GM21381 (cell line): Measurements from ENCODE around the gene DNAI1.
"Not testable (repeated sequence)": the region's sequence is repeated elsewhere in the genome, so short reads cannot be mapped to it uniquely, and the experiment has no call there.

ENCODE experiments used
- ATAC-seq: cut with Tn5 transposase; IDR thresholded peaks from one replicate; pipeline ENCODE4 v1.9.1; 2021; ENCODE audit warnings: mild to moderate bottlenecking, moderate library complexity; ENCODE audit not compliant: unreplicated experiment

DNAI1 gene

DNA sequence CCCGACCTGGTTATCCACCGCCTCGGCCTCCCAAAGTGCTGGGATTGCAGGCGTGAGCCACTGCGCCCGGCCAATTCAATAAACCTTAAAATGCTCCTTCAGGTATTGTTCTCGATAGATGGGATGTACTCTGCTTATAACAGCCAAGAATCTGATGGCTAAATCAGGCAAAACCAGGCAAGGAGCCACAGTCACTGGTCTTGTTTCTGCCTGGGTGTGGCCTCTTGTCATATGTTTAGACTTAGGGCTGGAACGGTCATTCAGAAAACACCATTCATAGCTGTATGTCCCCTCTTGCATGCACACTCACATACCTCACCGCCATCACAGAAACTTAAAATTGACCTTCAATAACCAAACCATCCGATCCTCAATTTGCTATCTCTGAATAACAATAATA is 8.0 kb upstream of the DNAI1 start:
- ATAC-seq = no peak

GRCh38 chr9:34451135-34451534 is 7.5 kb upstream of the DNAI1 start:
- no peak for ATAC-seq

GRCh38 chr9:34451545-34451944 is 7.1 kb upstream of the DNAI1 start:
- ATAC-seq = no peak

DNA sequence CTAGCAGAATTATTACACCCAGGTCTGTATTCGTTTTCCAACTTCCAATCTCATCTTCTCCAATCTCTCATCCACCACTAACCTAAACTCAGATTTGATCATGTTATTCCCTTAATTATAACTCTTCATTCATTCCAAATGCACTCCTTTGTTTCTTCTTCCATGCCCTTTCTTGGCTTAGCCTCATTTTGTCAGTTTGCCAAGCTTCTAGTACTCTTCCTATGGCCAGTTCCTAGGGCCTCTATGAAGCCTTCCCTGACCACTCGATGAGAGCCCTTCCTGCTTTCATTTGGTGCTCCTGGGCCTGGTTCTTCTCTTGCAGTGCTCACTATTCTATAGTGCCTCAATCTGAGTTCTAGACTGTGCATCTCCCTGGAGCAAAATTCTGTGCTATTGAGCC is 6.0 kb upstream of the DNAI1 start:
- no peak for ATAC-seq

GRCh38 chr9:34454571-34455065 is 4.0 kb upstream of the DNAI1 start:
- ATAC-seq = no peak

DNA sequence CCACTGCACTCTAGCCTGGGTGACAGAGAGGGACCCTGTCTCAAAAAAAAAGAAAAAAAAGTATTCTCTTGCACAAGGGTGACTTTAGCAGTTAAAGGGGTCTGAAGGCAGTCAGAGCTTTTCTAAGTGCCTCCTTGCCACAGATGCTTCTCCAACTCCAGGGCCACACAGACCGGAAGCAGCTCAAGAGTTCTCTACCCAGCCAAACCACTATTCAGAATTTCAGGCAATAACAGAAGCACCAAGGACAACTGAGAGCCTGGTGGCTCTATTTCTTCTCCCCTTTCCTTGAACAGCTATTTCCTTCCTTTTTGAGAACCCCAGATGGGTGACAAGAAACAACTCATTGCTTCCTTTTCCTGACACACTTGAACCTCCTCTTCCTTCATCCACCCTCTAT is 2.5 kb upstream of the DNAI1 start:
- ATAC-seq = no peak

DNA sequence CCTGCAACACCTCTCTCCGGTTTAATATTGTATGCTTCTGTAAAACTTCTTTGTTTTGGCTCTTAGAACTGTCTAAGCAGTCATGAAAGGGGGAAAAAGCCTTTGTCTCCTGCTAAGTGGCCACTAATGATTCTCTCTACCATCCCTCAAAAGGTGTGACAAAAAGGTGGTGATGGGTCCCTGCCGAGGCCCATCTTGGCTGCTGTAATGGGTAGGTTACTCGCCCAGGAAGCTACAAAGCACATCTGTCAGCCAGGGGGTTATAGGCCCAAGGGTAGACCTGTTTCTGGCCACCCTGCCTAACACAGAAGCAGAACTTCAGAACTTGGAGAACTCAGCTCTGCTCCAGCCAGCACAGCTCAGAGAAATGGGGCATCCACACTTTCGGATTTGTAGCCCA is 1.9 kb upstream of the DNAI1 start:
- ATAC-seq = no peak

- ATAC-seq = no peak
These were observed 1.2 kb upstream of the DNAI1 start for GRCh38 chr9:34457266-34458012.

- no peak for ATAC-seq
These were observed 345 bp downstream of the DNAI1 start for GRCh38 chr9:34458959-34459340.

GRCh38 chr9:34459356-34459755 is 751 bp downstream of the DNAI1 start:
- ATAC-seq = no peak

DNA sequence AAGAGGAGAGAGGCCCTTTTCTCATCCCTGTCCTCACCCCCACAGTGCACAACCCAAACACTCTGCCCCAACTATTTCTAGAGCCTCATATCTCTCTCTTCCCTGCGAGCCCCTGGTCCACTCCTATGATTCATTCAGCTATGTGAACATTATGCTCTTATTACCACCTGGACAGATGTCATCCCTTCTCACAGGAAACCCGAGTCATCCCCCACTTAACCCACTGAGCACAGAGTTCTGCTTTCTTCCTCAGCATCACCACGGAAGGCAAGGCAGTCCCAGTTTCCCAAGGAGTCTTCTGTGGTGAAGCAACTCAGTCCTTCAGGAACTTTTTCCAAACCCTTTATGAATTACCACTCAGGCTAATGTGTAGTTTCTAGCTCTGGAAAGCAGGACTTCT is 1.3 kb downstream of the DNAI1 start:
- ATAC-seq = no peak

GRCh38 chr9:34463098-34463900 is 4.7 kb downstream of the DNAI1 start:
- no peak for ATAC-seq

DNA sequence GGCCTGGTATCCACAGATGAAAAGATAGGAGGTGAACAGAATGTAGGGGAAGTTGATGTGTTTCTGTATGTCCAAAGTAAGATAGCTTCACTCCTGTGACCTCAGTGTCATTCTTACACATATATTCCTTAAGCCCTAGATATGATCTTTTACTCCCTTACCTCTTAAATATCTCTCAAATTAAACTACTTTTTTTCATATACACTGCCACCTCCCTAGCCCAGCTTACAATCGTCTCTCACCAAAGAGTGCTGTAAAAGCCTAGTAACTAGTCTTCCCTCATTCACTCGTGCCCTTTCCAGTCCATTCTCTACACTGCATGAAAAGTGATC is 5.3 kb downstream of the DNAI1 start:
- ATAC-seq = no peak

DNA sequence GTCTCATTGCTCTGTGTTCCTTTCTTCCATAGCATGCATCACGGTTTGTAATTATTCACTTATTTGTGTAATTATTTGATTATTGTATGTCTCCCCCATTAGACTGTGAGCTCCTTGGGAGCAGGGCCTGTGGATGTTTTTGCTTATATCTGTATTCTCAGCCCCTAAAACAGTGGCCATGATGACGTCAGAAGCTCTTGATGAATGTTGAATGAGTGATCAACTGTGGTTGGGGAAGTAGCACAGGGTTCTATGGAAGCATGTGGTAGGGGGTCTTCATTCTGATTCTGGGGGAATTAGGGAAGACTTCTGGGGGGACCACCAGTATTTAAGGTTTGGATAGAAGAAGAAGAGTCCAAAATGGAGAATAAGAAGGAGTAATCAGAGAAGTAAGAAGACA is 6.0 kb downstream of the DNAI1 start:
- no peak for ATAC-seq

- no peak for ATAC-seq
These were observed 6.9 kb downstream of the DNAI1 start for GRCh38 chr9:34465468-34465867.

- ATAC-seq = no peak
These were observed 16.5 kb downstream of the DNAI1 start for GRCh38 chr9:34475097-34475496.

DNA sequence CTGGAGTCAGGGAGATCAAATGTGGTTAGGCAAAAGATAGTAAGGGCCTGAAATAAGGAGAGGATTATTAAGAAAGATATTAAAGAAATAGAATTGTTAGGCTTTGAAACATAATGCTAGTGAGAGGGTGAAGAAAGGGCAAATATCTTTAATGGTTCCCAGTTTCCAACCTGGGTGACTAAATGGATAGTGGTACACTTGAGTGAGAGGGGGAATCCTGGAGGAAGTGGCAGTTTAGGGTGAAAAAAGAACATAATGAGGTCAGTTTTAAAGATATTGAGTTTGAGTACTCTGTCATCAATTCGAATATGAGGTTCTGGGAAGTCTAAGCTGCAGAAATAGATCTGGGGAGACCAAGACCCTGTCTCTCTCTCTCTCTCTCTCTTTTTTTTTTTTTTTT is 18.9 kb downstream of the DNAI1 start:
- no peak for ATAC-seq

DNA sequence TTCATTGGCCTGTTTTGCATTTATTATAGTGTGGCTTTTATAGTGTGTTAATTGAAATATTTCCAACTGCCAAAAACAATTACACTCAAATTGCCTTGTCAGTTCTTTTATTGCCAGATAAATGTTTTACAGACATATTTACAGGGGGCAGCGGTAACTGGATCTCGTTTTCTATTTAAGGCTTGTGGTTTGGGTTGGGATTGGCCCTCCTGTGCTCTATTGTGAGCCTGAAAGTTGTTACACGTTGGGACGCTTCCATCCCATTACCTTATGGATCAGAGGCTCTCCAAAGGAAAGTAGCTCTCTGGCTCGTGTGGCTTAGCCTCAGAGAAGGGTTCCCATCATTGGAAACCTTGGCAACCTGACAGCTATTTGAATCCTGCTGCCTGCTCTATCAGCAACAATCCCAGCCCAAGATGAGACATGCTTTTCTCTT is 20.8 kb downstream of the DNAI1 start:
- no peak for ATAC-seq

- not testable (repeated sequence) for ATAC-seq
These were observed 23.0 kb downstream of the DNAI1 start for GRCh38 chr9:34481620-34482019.

GRCh38 chr9:34482746-34483145 is 24.1 kb downstream of the DNAI1 start:
- ATAC-seq = not testable (repeated sequence)

GRCh38 chr9:34484678-34485077 is 26.1 kb downstream of the DNAI1 start:
- no peak for ATAC-seq

DNA sequence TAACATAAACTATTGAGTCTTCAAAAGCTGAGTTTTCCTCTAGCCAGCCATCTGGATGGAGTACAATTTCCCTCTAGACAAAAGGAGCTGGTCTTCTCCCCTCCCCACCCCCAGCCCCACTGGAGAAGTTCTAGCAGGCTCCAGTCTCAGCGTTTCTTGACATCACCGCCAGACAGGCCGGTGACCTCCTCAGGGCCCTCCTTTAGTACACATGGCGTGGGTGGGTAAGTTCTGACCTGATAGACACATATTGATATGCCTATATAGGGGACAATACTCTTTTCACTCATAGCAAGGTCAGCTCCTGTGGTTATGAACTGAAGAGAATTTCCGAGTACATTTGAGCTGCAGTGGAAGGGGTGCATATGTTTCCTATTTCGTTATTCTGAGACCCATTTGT is 27.2 kb downstream of the DNAI1 start:
- ATAC-seq = no peak
